CD4-positive, CD25-positive, alpha-beta regulatory T cell (primary cell): ENCODE measurements around the gene PRPF40B. TPM values are rescaled to one million over a fixed set of nuclear protein-coding genes. Genes with fewer than 3 reads are reported as not detected.

ENCODE experiments used
- ATAC-seq, 2 donors: fragments of 150-1000 bp; cut with Tn5 transposase; one replicate each; pipeline ENCODE4 v1.10.0; 2021; ENCODE audit warnings: low read depth in 2 of 2, moderate number of reproducible peaks in 2 of 2, moderate library complexity in 1 of 2
- DNase-seq, 3 donors: peaks; one replicate each; pipeline versions ENCODE4 v3.0.0 to v3.0.0-alpha.2; 2012 to 2022; ENCODE audit warnings: mixed read lengths in 1 of 3
- H3K27ac ChIP-seq: one replicate; pipeline ENCODE4 v1.7.0; 2013; ENCODE audit warnings: mild to moderate bottlenecking, low read length; ENCODE audit not compliant: insufficient read depth, poor library complexity, severe bottlenecking
- H3K27me3 ChIP-seq: one replicate; pipeline ENCODE4 v1.7.0; 2013; ENCODE audit warnings: low read length; ENCODE audit not compliant: control insufficient read depth, insufficient read depth
- H3K36me3 ChIP-seq: one replicate; pipeline ENCODE4 v1.7.0; 2013; ENCODE audit warnings: mild to moderate bottlenecking, low read length, moderate library complexity; ENCODE audit not compliant: control insufficient read depth, insufficient read depth
- H3K4me1 ChIP-seq: 2 replicates; pipeline ENCODE4 v1.7.0; 2013; ENCODE audit warnings: mild to moderate bottlenecking, low read length; ENCODE audit not compliant: insufficient read depth, control insufficient read depth, poor library complexity, severe bottlenecking
- H3K4me3 ChIP-seq: one replicate; pipeline ENCODE4 v1.7.0; 2013; ENCODE audit warnings: low read depth, mild to moderate bottlenecking, low read length, moderate library complexity
- H3K9me3 ChIP-seq, 2 experiments: 1 replicate in 1 of 2; 2 replicates in 1 of 2; pipeline ENCODE4 v1.7.0; 2013; ENCODE audit warnings: low read length in 2 of 2, mild to moderate bottlenecking in 1 of 2, moderate library complexity in 1 of 2; ENCODE audit not compliant: control insufficient read depth in 2 of 2
- H3K27ac Mint-ChIP-seq, 3 donors: one replicate each; pipeline ENCODE4 v1.8.0; 2020 to 2022; ENCODE audit warnings: mild to moderate bottlenecking in 3 of 3, mixed read lengths in 3 of 3, moderate library complexity in 2 of 3
- H3K27me3 Mint-ChIP-seq: one replicate; pipeline ENCODE4 v1.8.0; 2022; ENCODE audit warnings: mild to moderate bottlenecking, mixed read lengths
- H3K36me3 Mint-ChIP-seq: one replicate; pipeline ENCODE4 v1.8.0; 2020; ENCODE audit warnings: mixed read lengths
- H3K4me1 Mint-ChIP-seq, 4 donors: one replicate each; pipeline ENCODE4 v1.8.0; 2020 to 2022; ENCODE audit warnings: mixed read lengths in 4 of 4, mild to moderate bottlenecking in 1 of 4
- H3K4me3 Mint-ChIP-seq, 4 donors: one replicate each; pipeline ENCODE4 v1.8.0; 2020 to 2022; ENCODE audit warnings: mild to moderate bottlenecking in 4 of 4, mixed read lengths in 4 of 4, moderate library complexity in 3 of 4
- H3K9me3 Mint-ChIP-seq, 7 donors: one replicate each; pipeline ENCODE4 v1.8.0; 2020 to 2022; ENCODE audit warnings: mixed read lengths in 7 of 7, mild to moderate bottlenecking in 3 of 7, moderate library complexity in 2 of 7
- polyA plus RNA-seq, 4 donors: library from polyadenylated mRNA; unstranded; fragments of 300-500 nt; fragmentation: Illumina TruSeq; gene quantifications; one replicate each; pipeline ENCODE4 v1.2.3, GENCODE V29; 2021
- total RNA-seq: library from RNA; stranded (reverse); gene quantifications from one replicate; pipeline ENCODE4 v1.2.3, GENCODE V29; 2022

PRPF40B gene
- total and polyA plus RNA-seq, 5 donors from 2014 or later: 0.78 to 6.3 (median 2.0) TPM

DNA sequence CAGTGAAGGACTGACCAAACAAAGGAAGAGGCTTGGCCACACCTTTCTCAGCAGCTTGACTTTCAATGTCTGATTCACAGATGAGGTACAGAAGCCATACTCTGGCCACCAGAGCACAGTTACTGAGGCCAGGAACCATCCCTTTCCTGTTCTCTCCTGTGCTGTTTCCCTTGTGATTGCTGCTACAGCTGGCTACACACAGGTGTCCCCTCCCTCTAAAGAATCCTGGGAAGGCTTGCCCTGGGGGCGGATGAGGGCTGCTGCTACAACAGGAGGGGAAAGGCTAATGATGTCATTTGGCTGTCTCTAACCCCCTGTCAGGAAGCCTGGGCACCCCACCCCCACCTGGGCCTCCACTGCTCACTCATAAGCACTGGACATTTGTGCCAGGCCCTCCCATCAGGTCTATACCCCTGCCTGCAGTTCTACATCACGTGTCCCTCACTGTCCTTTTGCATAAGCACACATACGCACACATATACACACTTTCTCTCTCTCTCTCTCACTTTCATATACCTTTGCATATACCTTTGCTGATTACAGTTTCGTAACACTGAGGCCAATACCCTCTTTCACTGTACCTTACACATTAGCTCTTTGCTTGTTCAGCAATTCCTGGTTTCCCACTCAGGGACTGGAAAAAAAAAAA, 41.4 kb downstream of the PRPF40B start:
- H3K9me3 ChIP-seq: no peaks in the 10 kb centered on the region
- Mint-ChIP-seq H3K4me1 (peaks cover 22 to 95% (median 60%) of the 10 kb centered on the region in 4 donors), H3K27ac (peak overlapping the region; percentile 58 to 94 (median 80)), H3K9me3 (no peaks in the 10 kb centered on the region), H3K36me3 (peaks cover 22% of the 10 kb centered on the region), H3K27me3 (no peaks in the 10 kb centered on the region), H3K4me3 (peak overlapping the region in 3 of 4 donors; percentile 54 to 83 (median 56))
- no peaks in the 10 kb centered on the region for H3K36me3 ChIP-seq
- no peak overlapping the region for H3K27ac ChIP-seq
- ATAC-seq: no peak
- peak in 1 of 3 donors; percentile 24 for DNase-seq
- peaks cover 56% of the 10 kb centered on the region for H3K4me1 ChIP-seq
- H3K4me3 ChIP-seq: no peak overlapping the region
- no peaks in the 10 kb centered on the region for H3K27me3 ChIP-seq

DNA sequence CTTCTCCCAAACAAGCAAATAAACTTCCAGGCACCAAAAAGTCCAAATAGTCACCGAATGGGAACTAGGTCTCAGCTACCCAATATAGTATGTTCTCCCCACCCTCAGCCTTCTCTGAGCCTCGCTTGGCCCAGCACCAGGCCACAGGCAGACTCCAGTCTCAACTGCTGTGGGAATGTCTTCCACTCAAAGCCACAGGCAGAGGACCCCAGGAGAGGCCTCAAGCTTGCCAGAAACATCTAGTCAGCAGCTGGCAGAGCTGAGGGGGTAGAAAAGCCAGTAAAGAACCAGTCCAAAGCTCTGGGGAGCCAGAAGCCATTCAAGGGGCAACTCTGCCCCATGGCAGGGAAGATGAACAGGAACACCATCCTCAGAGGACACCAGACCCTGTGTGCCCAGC, 42.0 kb downstream of the PRPF40B start:
- Histone ChIP-seq H3K4me3 (no peak overlapping the region), H3K36me3 (no peaks in the 10 kb centered on the region), H3K27me3 (no peaks in the 10 kb centered on the region), H3K9me3 (no peaks in the 10 kb centered on the region), H3K27ac (no peak overlapping the region), H3K4me1 (peaks cover 63% of the 10 kb centered on the region)
- no peaks in the 10 kb centered on the region for H3K27me3 Mint-ChIP-seq
- H3K4me1 Mint-ChIP-seq: peaks cover 29 to 97% (median 66%) of the 10 kb centered on the region in 4 donors
- H3K36me3 Mint-ChIP-seq: peaks cover 21% of the 10 kb centered on the region
- peak overlapping the region; percentile 25 to 94 (median 58) for H3K27ac Mint-ChIP-seq
- DNase-seq (no peak), ATAC-seq (no peak)
- H3K4me3 Mint-ChIP-seq: peak overlapping the region in 1 of 4 donors; percentile 83
- H3K9me3 Mint-ChIP-seq: no peaks in the 10 kb centered on the region

DNA sequence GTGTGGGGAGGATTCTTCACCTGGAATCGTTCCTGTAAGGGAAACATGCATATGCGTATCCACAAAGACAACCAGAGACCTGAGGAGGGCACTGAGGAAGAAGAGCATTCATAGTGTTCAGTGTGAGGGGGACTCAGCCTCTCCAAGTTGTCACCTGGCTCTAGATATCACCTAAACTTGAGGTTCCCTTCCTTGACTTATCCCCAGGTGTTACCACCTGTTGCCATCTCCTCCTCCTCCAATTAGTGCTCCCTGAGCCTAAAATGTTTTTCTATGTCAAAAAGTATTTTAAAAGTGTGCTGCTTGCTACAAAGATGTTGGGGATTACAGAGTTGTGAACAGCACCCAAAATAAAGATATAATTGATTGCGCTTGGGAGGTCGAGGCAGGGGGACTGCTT, 42.8 kb downstream of the PRPF40B start:
- DNase-seq: no peak
- H3K27me3 Mint-ChIP-seq: no peaks in the 10 kb centered on the region
- peak overlapping the region in 2 of 3 donors; percentile 25 to 83 for H3K27ac Mint-ChIP-seq
- no peaks in the 10 kb centered on the region for H3K9me3 Mint-ChIP-seq
- H3K9me3 ChIP-seq: no peaks in the 10 kb centered on the region
- H3K4me1 ChIP-seq: peaks cover 68% of the 10 kb centered on the region
- H3K4me3 ChIP-seq: no peak overlapping the region
- H3K27me3 ChIP-seq: no peaks in the 10 kb centered on the region
- no peak overlapping the region for H3K4me3 Mint-ChIP-seq
- peaks cover 19% of the 10 kb centered on the region for H3K36me3 Mint-ChIP-seq
- no peak for ATAC-seq
- H3K27ac ChIP-seq: no peak overlapping the region
- H3K36me3 ChIP-seq: no peaks in the 10 kb centered on the region
- H3K4me1 Mint-ChIP-seq: peaks cover 36 to 97% (median 70%) of the 10 kb centered on the region in 4 donors

DNA sequence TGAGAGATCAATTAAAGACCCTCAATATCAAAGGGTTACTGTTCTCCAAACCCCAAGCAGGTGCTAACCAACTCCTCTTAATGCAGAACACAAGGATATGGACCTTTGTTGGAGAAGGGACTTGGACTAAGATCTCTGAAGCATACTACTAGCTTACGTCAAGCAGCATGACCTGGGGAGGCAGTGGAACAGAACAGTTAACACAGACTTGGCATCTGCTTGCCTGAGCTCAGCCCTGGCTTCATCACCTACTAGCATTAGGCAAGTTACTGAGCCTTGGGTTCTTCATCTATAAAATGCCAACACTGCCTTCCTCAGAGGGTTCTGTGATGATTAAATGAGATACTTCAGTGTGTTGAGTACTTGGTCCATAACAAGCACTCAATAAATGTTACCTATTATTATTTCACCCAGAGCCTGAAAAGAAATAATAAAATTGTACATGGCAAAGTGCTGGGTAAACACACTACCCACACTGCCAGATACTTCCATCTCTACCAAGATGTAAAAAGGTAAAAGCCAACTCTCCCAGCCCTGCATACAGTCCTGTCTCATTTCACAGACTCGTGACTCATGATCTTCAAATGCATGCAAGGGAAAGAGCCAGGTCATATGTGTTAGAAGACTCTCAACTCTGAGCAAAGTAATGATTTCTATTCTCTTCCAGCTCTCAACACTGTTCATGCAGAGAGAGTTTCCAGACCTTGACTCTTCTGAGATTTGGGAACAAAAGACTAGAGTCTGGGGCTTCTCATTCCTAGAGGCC, 44.1 kb downstream of the PRPF40B start:
- H3K36me3 Mint-ChIP-seq: peaks cover 13% of the 10 kb centered on the region
- Histone ChIP-seq H3K9me3 (no peaks in the 10 kb centered on the region), H3K27me3 (no peaks in the 10 kb centered on the region), H3K36me3 (no peaks in the 10 kb centered on the region), H3K4me1 (peaks cover 68% of the 10 kb centered on the region), H3K27ac (no peak overlapping the region), H3K4me3 (no peak overlapping the region)
- peaks cover 41 to 97% (median 68%) of the 10 kb centered on the region in 4 donors for H3K4me1 Mint-ChIP-seq
- H3K9me3 Mint-ChIP-seq: no peaks in the 10 kb centered on the region
- DNase-seq: no peak
- ATAC-seq: no peak
- H3K27me3 Mint-ChIP-seq: no peaks in the 10 kb centered on the region
- peak overlapping the region; percentile 74 to 95 (median 80) for H3K27ac Mint-ChIP-seq
- peak overlapping the region in 2 of 4 donors; percentile 14 to 32 for H3K4me3 Mint-ChIP-seq

DNA sequence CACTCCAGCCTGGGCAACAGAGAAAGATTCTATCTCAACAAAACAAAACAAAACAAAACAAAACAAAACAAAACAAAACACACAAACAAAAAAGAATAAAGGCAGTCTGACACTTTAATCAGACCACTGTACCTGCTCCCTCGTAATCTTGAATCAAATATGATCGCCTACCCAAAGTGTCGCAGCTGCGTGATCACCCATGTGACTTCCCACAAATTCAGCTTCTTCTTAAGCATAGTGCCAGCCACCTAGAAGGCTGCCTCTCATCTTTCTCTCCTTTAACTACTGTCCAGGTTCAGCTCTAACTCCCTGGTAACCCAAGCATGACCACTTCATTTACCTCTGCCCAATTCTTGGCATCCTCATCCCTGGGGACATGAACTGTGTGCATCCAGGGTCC, 46.4 kb downstream of the PRPF40B start:
- Histone ChIP-seq H3K4me1 (peaks cover 68% of the 10 kb centered on the region), H3K36me3 (no peaks in the 10 kb centered on the region), H3K4me3 (no peak overlapping the region), H3K27ac (peak overlapping the region; percentile 81), H3K9me3 (no peaks in the 10 kb centered on the region), H3K27me3 (no peaks in the 10 kb centered on the region)
- peak overlapping the region; percentile 35 to 98 (median 95) for H3K27ac Mint-ChIP-seq
- H3K4me3 Mint-ChIP-seq: peak overlapping the region in 3 of 4 donors; percentile 47 to 59 (median 56)
- peaks cover 38 to 97% (median 69%) of the 10 kb centered on the region in 4 donors for H3K4me1 Mint-ChIP-seq
- ATAC-seq (no peak), DNase-seq (no peak)
- no peaks in the 10 kb centered on the region for H3K9me3 Mint-ChIP-seq
- no peaks in the 10 kb centered on the region for H3K27me3 Mint-ChIP-seq
- H3K36me3 Mint-ChIP-seq: peaks cover 13% of the 10 kb centered on the region

DNA sequence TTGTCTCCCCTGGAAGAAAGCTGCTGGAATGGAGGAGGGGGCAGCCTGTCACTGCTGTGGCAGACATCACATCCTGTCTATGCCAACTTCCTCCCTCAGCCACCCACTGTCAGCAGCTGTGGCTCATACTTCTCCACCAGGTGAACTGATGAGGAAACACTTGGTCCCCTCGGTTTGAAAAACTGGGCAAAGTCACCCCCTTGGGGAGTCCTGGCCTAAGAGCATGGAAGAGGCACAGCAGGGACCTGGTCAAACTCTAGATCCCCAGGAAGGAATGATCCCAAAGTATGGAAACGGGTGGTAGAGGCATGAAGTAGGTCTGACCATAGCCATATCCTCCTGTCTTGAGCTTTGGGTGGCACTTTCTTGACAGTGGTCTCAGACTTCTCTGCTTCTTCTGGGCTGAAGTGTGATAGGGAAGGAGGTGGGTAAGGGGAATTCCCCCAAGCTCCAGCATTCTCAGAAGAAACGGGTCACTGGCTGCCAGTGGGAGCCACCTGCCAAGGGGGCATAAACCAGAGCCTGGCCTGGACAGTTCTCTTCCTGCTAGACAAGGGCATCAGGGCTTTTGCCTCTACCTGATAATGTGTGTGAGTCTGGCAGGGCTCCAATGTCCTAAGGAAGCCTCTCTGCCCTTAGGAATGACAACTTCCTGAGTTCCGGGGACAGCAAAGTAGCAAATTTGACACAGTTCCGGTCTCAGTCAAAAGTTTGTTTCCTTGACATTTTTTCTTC, 47.8 kb downstream of the PRPF40B start:
- Mint-ChIP-seq H3K27me3 (no peaks in the 10 kb centered on the region), H3K36me3 (peaks cover 9% of the 10 kb centered on the region), H3K4me1 (peaks cover 42 to 98% (median 69%) of the 10 kb centered on the region in 4 donors), H3K4me3 (peak overlapping the region; percentile 47 to 88 (median 82)), H3K27ac (peak overlapping the region; percentile 95 to 98 (median 95)), H3K9me3 (no peaks in the 10 kb centered on the region)
- no peaks in the 10 kb centered on the region for H3K27me3 ChIP-seq
- peak overlapping the region; percentile 67 for H3K4me3 ChIP-seq
- H3K36me3 ChIP-seq: no peaks in the 10 kb centered on the region
- peak; percentile 29 to 88 (median 75) for DNase-seq
- ATAC-seq: peak; percentile 84 to 87
- H3K4me1 ChIP-seq: peaks cover 57% of the 10 kb centered on the region
- H3K27ac ChIP-seq: peak overlapping the region; percentile 81
- no peaks in the 10 kb centered on the region for H3K9me3 ChIP-seq

DNA sequence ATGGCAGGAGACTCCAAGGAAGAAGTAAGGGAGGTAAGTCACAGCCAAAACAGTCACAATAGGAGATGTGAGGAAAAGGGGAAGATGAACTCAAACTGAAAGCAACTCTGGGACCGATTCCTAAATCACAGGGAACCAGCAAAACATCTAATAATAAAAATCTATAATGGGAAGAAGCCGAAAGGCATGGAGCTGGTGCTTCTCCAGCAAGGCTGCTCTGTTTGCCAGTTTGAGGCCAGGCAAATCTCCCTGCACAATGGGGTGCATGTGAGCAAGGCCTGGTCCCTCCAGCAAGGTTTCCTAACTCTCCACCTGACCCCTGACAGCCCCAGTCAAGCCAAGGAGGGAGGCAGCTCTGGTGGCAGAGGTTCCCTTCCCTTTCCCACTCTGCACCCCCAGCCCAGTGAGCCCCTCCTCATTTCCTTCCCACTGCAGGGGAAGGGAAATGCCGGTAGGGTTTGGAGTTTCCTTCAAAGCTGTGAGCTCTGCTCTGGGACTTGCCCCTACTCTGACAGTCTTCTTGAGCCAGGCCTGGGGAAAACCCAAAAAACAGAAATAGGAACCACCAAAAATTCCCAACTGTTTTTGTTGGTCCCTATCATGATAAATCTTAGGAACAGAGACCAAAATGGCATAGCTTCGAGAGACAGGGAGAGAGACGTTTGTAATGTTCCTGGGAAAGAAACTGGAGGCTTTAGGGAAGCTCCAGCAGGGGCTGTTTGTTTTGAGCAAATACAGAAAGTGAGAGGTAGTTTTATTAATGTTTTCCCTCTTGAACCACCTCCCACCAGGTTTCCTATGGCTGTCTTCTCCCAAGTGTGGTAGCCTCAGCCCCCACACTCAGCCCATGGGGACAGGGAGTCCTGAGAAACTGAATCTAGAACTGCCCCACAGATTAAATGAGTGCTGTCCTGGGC, 49.2 kb downstream of the PRPF40B start:
- peaks cover 56 to 97% (median 75%) of the 10 kb centered on the region in 4 donors for H3K4me1 Mint-ChIP-seq
- Histone ChIP-seq H3K27ac (peak overlapping the region; percentile 81), H3K4me3 (peak overlapping the region; percentile 67), H3K4me1 (peaks cover 57% of the 10 kb centered on the region), H3K36me3 (no peaks in the 10 kb centered on the region), H3K27me3 (no peaks in the 10 kb centered on the region), H3K9me3 (no peaks in the 10 kb centered on the region)
- H3K27me3 Mint-ChIP-seq: no peaks in the 10 kb centered on the region
- ATAC-seq (no peak), DNase-seq (no peak)
- H3K9me3 Mint-ChIP-seq: no peaks in the 10 kb centered on the region
- peak overlapping the region; percentile 95 to 98 (median 96) for H3K27ac Mint-ChIP-seq
- H3K4me3 Mint-ChIP-seq: peak overlapping the region; percentile 25 to 88 (median 64)
- H3K36me3 Mint-ChIP-seq: peaks cover 4% of the 10 kb centered on the region
